ENCODE results near the gene PTPN12. TPM values are rescaled to one million over a fixed set of nuclear protein-coding genes. Genes with fewer than 3 reads are reported as not detected.

The PTPN12 gene
- polyA plus RNA-seq, 1 donor from 2014 or later, result 49.5 TPM

DNA sequence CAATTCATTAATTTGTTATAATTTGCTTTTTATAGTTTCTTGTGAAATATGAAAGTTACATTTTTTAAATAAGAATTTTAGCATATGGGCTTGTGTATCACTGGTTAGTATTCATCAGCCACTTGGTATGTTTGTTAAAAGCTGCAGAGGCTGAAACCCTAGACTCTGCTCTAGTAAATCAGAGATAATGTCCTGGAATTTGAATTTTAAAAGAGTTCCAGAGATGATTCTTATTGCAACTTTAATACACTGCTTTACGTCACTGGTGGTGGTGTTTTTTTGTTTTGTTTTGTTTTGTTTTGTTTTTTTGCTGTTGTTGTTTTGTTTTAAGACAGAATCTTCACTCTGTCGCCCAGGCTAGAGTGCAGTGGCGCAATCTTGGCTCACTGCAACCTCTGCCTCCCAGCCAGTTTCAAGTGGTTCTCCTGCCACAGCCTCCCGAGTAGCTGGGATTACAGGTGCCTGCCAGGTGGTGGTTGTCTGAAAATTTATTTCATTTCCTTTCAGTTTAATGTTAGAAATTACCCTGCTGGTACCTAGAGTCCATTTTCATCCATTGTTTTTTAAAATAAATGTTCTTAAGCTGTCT, 43.8 kb downstream of the PTPN12 start:
- H3K79me2 ChIP-seq (replicated peaks; ENCODE audit: insufficient read depth, low read length), result peaks cover 8% of the 10 kb centered on the region
- H4K20me1 ChIP-seq (ENCODE audit: insufficient read depth), result no peaks in the 10 kb centered on the region
- no peak overlapping the region for H3K4me3 ChIP-seq (ENCODE audit: low read length)
- no peaks in the 10 kb centered on the region for H3F3A ChIP-seq (ENCODE audit: insufficient read depth, low read length, poor library complexity, severe bottlenecking)
- no peak overlapping the region for H3K27ac ChIP-seq (ENCODE audit: low read length)
- TF ChIP-seq RAD21 (conservative IDR thresholded peaks at IDR 0.05), result no peak
- TF ChIP-seq, protein P1, sequence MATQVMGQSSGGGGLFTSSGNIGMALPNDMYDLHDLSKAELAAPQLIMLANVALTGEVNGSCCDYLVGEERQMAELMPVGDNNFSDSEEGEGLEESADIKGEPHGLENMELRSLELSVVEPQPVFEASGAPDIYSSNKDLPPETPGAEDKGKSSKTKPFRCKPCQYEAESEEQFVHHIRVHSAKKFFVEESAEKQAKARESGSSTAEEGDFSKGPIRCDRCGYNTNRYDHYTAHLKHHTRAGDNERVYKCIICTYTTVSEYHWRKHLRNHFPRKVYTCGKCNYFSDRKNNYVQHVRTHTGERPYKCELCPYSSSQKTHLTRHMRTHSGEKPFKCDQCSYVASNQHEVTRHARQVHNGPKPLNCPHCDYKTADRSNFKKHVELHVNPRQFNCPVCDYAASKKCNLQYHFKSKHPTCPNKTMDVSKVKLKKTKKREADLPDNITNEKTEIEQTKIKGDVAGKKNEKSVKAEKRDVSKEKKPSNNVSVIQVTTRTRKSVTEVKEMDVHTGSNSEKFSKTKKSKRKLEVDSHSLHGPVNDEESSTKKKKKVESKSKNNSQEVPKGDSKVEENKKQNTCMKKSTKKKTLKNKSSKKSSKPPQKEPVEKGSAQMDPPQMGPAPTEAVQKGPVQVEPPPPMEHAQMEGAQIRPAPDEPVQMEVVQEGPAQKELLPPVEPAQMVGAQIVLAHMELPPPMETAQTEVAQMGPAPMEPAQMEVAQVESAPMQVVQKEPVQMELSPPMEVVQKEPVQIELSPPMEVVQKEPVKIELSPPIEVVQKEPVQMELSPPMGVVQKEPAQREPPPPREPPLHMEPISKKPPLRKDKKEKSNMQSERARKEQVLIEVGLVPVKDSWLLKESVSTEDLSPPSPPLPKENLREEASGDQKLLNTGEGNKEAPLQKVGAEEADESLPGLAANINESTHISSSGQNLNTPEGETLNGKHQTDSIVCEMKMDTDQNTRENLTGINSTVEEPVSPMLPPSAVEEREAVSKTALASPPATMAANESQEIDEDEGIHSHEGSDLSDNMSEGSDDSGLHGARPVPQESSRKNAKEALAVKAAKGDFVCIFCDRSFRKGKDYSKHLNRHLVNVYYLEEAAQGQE (IDR thresholded peaks at IDR 0.05; ENCODE audit: borderline replicate concordance), result no peak
- no peak for TF ChIP-seq EP300 (conservative IDR thresholded peaks at IDR 0.05; ENCODE audit: poor library complexity, severe bottlenecking)
- no peak for TF ChIP-seq TAF1 (IDR thresholded peaks at IDR 0.05; ENCODE audit: low read depth)
- no peak for TF ChIP-seq SMC3 (conservative IDR thresholded peaks at IDR 0.05; ENCODE audit: poor library complexity)
- TF ChIP-seq EZH2 (IDR thresholded peaks at IDR 0.05; ENCODE audit: borderline replicate concordance, insufficient read depth, low read length, poor library complexity, severe bottlenecking), result no peak
- TF ChIP-seq MXI1 (conservative IDR thresholded peaks at IDR 0.05; ENCODE audit: poor library complexity, severe bottlenecking), result no peak
- no peak for TF ChIP-seq POLR2AphosphoS5 (IDR thresholded peaks at IDR 0.05)
- TF ChIP-seq, protein P2, sequence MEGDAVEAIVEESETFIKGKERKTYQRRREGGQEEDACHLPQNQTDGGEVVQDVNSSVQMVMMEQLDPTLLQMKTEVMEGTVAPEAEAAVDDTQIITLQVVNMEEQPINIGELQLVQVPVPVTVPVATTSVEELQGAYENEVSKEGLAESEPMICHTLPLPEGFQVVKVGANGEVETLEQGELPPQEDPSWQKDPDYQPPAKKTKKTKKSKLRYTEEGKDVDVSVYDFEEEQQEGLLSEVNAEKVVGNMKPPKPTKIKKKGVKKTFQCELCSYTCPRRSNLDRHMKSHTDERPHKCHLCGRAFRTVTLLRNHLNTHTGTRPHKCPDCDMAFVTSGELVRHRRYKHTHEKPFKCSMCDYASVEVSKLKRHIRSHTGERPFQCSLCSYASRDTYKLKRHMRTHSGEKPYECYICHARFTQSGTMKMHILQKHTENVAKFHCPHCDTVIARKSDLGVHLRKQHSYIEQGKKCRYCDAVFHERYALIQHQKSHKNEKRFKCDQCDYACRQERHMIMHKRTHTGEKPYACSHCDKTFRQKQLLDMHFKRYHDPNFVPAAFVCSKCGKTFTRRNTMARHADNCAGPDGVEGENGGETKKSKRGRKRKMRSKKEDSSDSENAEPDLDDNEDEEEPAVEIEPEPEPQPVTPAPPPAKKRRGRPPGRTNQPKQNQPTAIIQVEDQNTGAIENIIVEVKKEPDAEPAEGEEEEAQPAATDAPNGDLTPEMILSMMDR (IDR thresholded peaks at IDR 0.05; ENCODE audit: poor library complexity, severe bottlenecking), result no peak
- no peak overlapping the region for H2AFZ ChIP-seq (ENCODE audit: low read depth, low read length)
- no peaks in the 10 kb centered on the region for H3K36me3 ChIP-seq (ENCODE audit: insufficient read depth, low read length)
- no peak overlapping the region for H3K4me2 ChIP-seq (ENCODE audit: low read length)
- H3K27me3 ChIP-seq (ENCODE audit: insufficient read depth, low read depth, low read length), result no peaks in the 10 kb centered on the region
- no peak overlapping the region for H3K9ac ChIP-seq (ENCODE audit: low read length)
- H3K9me3 ChIP-seq (ENCODE audit: low read length), result no peaks in the 10 kb centered on the region
- no peaks in the 10 kb centered on the region for H3K9me2 ChIP-seq (ENCODE audit: insufficient read depth, low read length)

DNA sequence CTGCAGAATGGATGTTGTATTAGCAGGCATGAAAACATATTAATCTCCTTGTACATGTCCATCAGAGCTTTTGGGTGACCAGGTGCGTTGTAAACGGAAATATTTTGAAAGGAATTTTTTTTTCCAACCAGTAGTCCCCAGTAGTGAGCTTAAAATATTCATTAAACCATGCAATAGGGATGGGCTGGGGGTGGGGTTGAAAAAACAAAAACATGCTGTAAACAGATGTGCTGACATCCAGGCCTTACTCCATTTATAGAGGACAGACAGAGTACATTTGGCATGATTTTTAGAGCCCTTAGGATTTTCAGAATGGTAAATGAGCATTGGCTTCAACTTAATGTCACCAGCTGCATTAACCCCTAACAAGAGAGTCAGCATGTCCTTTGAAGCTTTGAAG, 50.2 kb downstream of the PTPN12 start:
- H3K9me3 ChIP-seq (ENCODE audit: low read length), result no peaks in the 10 kb centered on the region
- no peak overlapping the region for H3K9ac ChIP-seq (ENCODE audit: low read length)
- H3K27me3 ChIP-seq (ENCODE audit: insufficient read depth, low read depth, low read length), result no peaks in the 10 kb centered on the region
- no peaks in the 10 kb centered on the region for H3K79me2 ChIP-seq (replicated peaks; ENCODE audit: insufficient read depth, low read length)
- TF ChIP-seq MXI1 (conservative IDR thresholded peaks at IDR 0.05; ENCODE audit: poor library complexity, severe bottlenecking), result no peak
- no peak for TF ChIP-seq POLR2AphosphoS5 (IDR thresholded peaks at IDR 0.05)
- TF ChIP-seq TAF1 (IDR thresholded peaks at IDR 0.05; ENCODE audit: low read depth), result no peak
- TF ChIP-seq, protein P2 (IDR thresholded peaks at IDR 0.05; ENCODE audit: poor library complexity, severe bottlenecking), result no peak
- no peak for TF ChIP-seq EP300 (conservative IDR thresholded peaks at IDR 0.05; ENCODE audit: poor library complexity, severe bottlenecking)
- TF ChIP-seq, protein P1 (IDR thresholded peaks at IDR 0.05; ENCODE audit: borderline replicate concordance), result no peak
- TF ChIP-seq SMC3 (conservative IDR thresholded peaks at IDR 0.05; ENCODE audit: poor library complexity), result no peak
- no peaks in the 10 kb centered on the region for H3K9me2 ChIP-seq (ENCODE audit: insufficient read depth, low read length)
- no peak overlapping the region for H3K4me2 ChIP-seq (ENCODE audit: low read length)
- no peaks in the 10 kb centered on the region for H3F3A ChIP-seq (ENCODE audit: insufficient read depth, low read length, poor library complexity, severe bottlenecking)
- H3K36me3 ChIP-seq (ENCODE audit: insufficient read depth, low read length), result peaks cover 7% of the 10 kb centered on the region
- H3K27ac ChIP-seq (ENCODE audit: low read length), result no peak overlapping the region
- no peaks in the 10 kb centered on the region for H4K20me1 ChIP-seq (ENCODE audit: insufficient read depth)
- no peak overlapping the region for H2AFZ ChIP-seq (ENCODE audit: low read depth, low read length)
- H3K4me3 ChIP-seq (ENCODE audit: low read length), result no peak overlapping the region

All from neural cell (in vitro differentiated cells).